Endothelial cell of umbilical vein (primary cell): Measurements from ENCODE around the gene TWIST2. TPM values are rescaled to one million over a fixed set of nuclear protein-coding genes. Genes with fewer than 3 reads are reported as not detected.

ENCODE experiments used
- BruUV-seq: library from RNA; stranded (reverse); fragments of 400-500 nt; replicated peaks from 2 replicates; lab custom pipeline; 2021; lab: Mats Ljungman, UMichigan
- CTCF ChIA-PET: fragments of 300-600, 350-600 bp; sonication (Branson Sonifier 250); formaldehyde crosslinking; loops from one replicate; lab custom pipeline; 2021; ENCODE audit warnings: antibody characterized with exemption, inconsistent platforms; lab: Charles Lee
- POLR2A ChIA-PET: fragments of 300-600, 350-600 bp; sonication (Branson Sonifier 250); formaldehyde crosslinking; loops from one replicate; lab custom pipeline; 2021; ENCODE audit warnings: antibody characterized with exemption, inconsistent platforms; lab: Charles Lee
- DNase-seq: peaks from one replicate; pipeline ENCODE4 v3.0.0-alpha.2; 2011; ENCODE audit warnings: low read depth, low spot score
- FAIRE-seq: peaks from 2 replicates; lab custom pipeline; 2011; peaks lifted over from hg19 to GRCh38; lab: Jason Lieb, UNC
- H2AFZ ChIP-seq: 2 replicates; pipeline ENCODE4 v1.6.0; 2012; ENCODE audit warnings: low read depth, low read length, control low read depth, inconsistent platforms
- H3K27ac ChIP-seq: 2 replicates; pipeline ENCODE4 v1.5.1; 2011; ENCODE audit warnings: low read depth, mild to moderate bottlenecking, control low read depth, low read length, moderate library complexity; ENCODE audit not compliant: insufficient read depth
- H3K27me3 ChIP-seq, 2 experiments: 2 replicates each; pipeline versions ENCODE4 v1.6.0 to v1.6.1; 2011; ENCODE audit warnings: low read length in 2 of 2, mixed read lengths in 1 of 2; ENCODE audit not compliant: control insufficient read depth in 2 of 2, insufficient read depth in 2 of 2
- H3K36me3 ChIP-seq, 2 experiments: 2 replicates in 1 of 2; 3 replicates in 1 of 2; pipeline ENCODE4 v1.5.1; 2011; ENCODE audit warnings: low read length in 2 of 2, mild to moderate bottlenecking in 1 of 2, moderate library complexity in 1 of 2; ENCODE audit not compliant: control insufficient read depth in 2 of 2, insufficient read depth in 2 of 2; ENCODE audit errors: extremely low read depth in 1 of 2
- H3K4me1 ChIP-seq: 3 replicates; pipeline ENCODE4 v1.5.1; 2011; ENCODE audit warnings: mild to moderate bottlenecking, low read length; ENCODE audit not compliant: control insufficient read depth, insufficient read depth; ENCODE audit errors: extremely low read depth
- H3K4me2 ChIP-seq: 2 replicates; pipeline ENCODE4 v1.6.1; 2011; ENCODE audit warnings: low read length, control low read depth, mixed read lengths; ENCODE audit not compliant: insufficient read depth
- H3K4me3 ChIP-seq, 3 experiments: fragments of 200-600 bp in 1 of 3; sonication (generic), shearing (Covaris generic) in 1 of 3; replicated peaks in 1 of 3; 2 replicates each; pipeline ENCODE4 v1.5.1; 2011 to 2016; ENCODE audit warnings: control low read depth in 3 of 3, low read length in 3 of 3, mild to moderate bottlenecking in 2 of 3, inconsistent platforms in 1 of 3, low read depth in 1 of 3, moderate library complexity in 1 of 3; ENCODE audit not compliant: insufficient read depth in 1 of 3
- H3K79me2 ChIP-seq: 2 replicates; pipeline ENCODE4 v1.6.0; 2012; ENCODE audit warnings: low read length, inconsistent platforms; ENCODE audit not compliant: control insufficient read depth, insufficient read depth
- H3K9ac ChIP-seq: replicated peaks from 2 replicates; pipeline ENCODE3; 2011; ENCODE audit warnings: low read length, control low read depth; ENCODE audit not compliant: insufficient read depth; ENCODE audit errors: extremely low read depth
- H3K9me1 ChIP-seq: replicated peaks from 3 replicates; pipeline ENCODE4 v1.6.0; 2011; ENCODE audit warnings: mild to moderate bottlenecking, low read length; ENCODE audit not compliant: control insufficient read depth, insufficient read depth; ENCODE audit errors: extremely low read depth
- H3K9me3 ChIP-seq: replicated peaks from 2 replicates; pipeline ENCODE4 v1.5.1; 2012; ENCODE audit warnings: low read length, inconsistent platforms; ENCODE audit not compliant: control insufficient read depth, insufficient read depth
- H4K20me1 ChIP-seq: replicated peaks from 2 replicates; pipeline ENCODE3; 2011; ENCODE audit warnings: mild to moderate bottlenecking, low read length; ENCODE audit not compliant: control insufficient read depth, insufficient read depth; ENCODE audit errors: extremely low read depth
- CTCF ChIP-seq, 2 donors: IDR thresholded peaks; 1 replicate in 1 of 2; 2 replicates in 1 of 2; pipeline ENCODE4 v1.5.1; 2011; ENCODE audit warnings: low read length in 2 of 2, mild to moderate bottlenecking in 2 of 2, moderate library complexity in 2 of 2, control low read depth in 1 of 2, inconsistent platforms in 1 of 2, low read depth in 1 of 2; ENCODE audit not compliant: insufficient read depth in 1 of 2; ENCODE audit errors: extremely low read depth in 1 of 2
- EZH2 ChIP-seq: IDR thresholded peaks from 2 replicates; pipeline ENCODE4 v1.6.1; 2012; ENCODE audit warnings: borderline replicate concordance, low read depth, mild to moderate bottlenecking, moderate library complexity, low read length, inconsistent platforms; ENCODE audit not compliant: severe bottlenecking
- FOS ChIP-seq: IDR thresholded peaks from 2 replicates; pipeline ENCODE4 v1.6.1; 2011; ENCODE audit warnings: mild to moderate bottlenecking, low read length, moderate library complexity, borderline replicate concordance; ENCODE audit not compliant: insufficient read depth
- GATA2 ChIP-seq: IDR thresholded peaks from 2 replicates; pipeline ENCODE4 v1.7.0; 2011; ENCODE audit warnings: low read depth, mild to moderate bottlenecking, moderate library complexity, mixed read lengths, low read length; ENCODE audit not compliant: insufficient read length, insufficient read depth
- JUN ChIP-seq: IDR thresholded peaks from 2 replicates; pipeline ENCODE4 v1.6.1; 2011; ENCODE audit warnings: borderline replicate concordance, low read depth; ENCODE audit not compliant: insufficient read length, insufficient read depth
- MAX ChIP-seq: IDR thresholded peaks from 2 replicates; pipeline ENCODE4 v1.6.1; 2011; ENCODE audit not compliant: insufficient read depth, insufficient read length
- MYC ChIP-seq: IDR thresholded peaks from one replicate; pipeline ENCODE4 v1.6.1; 2011; ENCODE audit warnings: mild to moderate bottlenecking, low read depth, low read length
- POLR2A ChIP-seq: IDR thresholded peaks from 2 replicates; pipeline ENCODE4 v1.6.1; 2012; ENCODE audit warnings: low read depth, mild to moderate bottlenecking, control low read depth, low read length
- POLR2AphosphoS5 ChIP-seq: IDR thresholded peaks from 2 replicates; pipeline ENCODE4 v1.6.1; 2012; ENCODE audit warnings: low read depth, mild to moderate bottlenecking, control low read depth, low read length, moderate library complexity; ENCODE audit not compliant: insufficient read depth
- dilution Hi-C: fragments of 300-500 bp; cut with MboI; formaldehyde crosslinking; loops from one replicate; pipeline ENCODE4 v1.15.0; 2019; ENCODE audit warnings: low sequenced_read_pairs; ENCODE audit not compliant: extremely low pct_ligation_motif_present
- intact Hi-C: fragments of 100-400 bp; cut with micrococcal nuclease; formaldehyde crosslinking; loops from one replicate; pipeline ENCODE4 v1.10.0; 2022
- polyA plus RNA-seq, 4 experiments: library from polyadenylated mRNA; depleted of rRNA in 3 of 4; stranded (reverse) in 3 of 4; unstranded in 1 of 4; fragments of >200 nt; gene quantifications; 2 replicates each; pipeline versions ENCODE4 v1.2.1 to v1.2.3, GENCODE V29; 2011 to 2012; ENCODE audit warnings: missing spikeins in 1 of 4
- total RNA-seq: library from RNA; stranded (reverse); gene quantifications from 2 replicates; pipeline ENCODE4 v1.2.3, GENCODE V29; 2021

TWIST2 gene
- total and polyA plus RNA-seq, 2 donors (not counting 3 experiments of a cell fraction or from before 2014, with no cell fraction given), result 2.3 to 3.4 TPM

GRCh38 chr2:238916875-238917590 lies 69.1 kb downstream of the TWIST2 start:
- H3K79me2 ChIP-seq, result no peaks in the 10 kb centered on the region
- no peaks in the 10 kb centered on the region for H3K4me1 ChIP-seq
- intact Hi-C loops (no loop called here), dilution Hi-C loops (no loop called here)
- H3K27me3 ChIP-seq, result no peaks in the 10 kb centered on the region
- no peak overlapping the region for H3K4me2 ChIP-seq
- H4K20me1 ChIP-seq, result no peaks in the 10 kb centered on the region
- no TSS peak for BruUV-seq
- no peak overlapping the region for H3K4me3 ChIP-seq
- no peak overlapping the region for H3K9ac ChIP-seq
- H2AFZ ChIP-seq, result no peak overlapping the region
- H3K36me3 ChIP-seq, result no peaks in the 10 kb centered on the region
- no peaks in the 10 kb centered on the region for H3K9me1 ChIP-seq
- FAIRE-seq (no peak), DNase-seq (no peak)
- ChIA-PET CTCF (no interaction called here), POLR2A (no interaction called here)
- no peak overlapping the region for H3K27ac ChIP-seq
- no peaks in the 10 kb centered on the region for H3K9me3 ChIP-seq
- no peak for TF ChIP-seq MAX
- TF ChIP-seq CTCF (IDR thresholded peaks at IDR 0.05; ENCODE audit: extremely low read depth in 1 of 2, insufficient read depth in 1 of 2, low read depth in 1 of 2, low read length in 2 of 2), result no peak
- no peak for TF ChIP-seq POLR2AphosphoS5
- no peak for TF ChIP-seq EZH2

- CTCF ChIA-PET, result no interaction called here
- no peak for DNase-seq
- no peak overlapping the region for H3K4me3 ChIP-seq
- H2AFZ ChIP-seq, result no peak overlapping the region
- no peaks in the 10 kb centered on the region for H3K79me2 ChIP-seq
- TF ChIP-seq JUN, result no peak
- no peak for TF ChIP-seq POLR2AphosphoS5
- no peak for TF ChIP-seq MYC
- TF ChIP-seq MAX, result no peak
- no peak for TF ChIP-seq GATA2
- TF ChIP-seq POLR2A, result no peak
- TF ChIP-seq FOS, result no peak
- TF ChIP-seq CTCF (IDR thresholded peaks at IDR 0.05; ENCODE audit: extremely low read depth in 1 of 2, insufficient read depth in 1 of 2, low read depth in 1 of 2, low read length in 2 of 2), result no peak
- no peak for TF ChIP-seq EZH2
- no peaks in the 10 kb centered on the region for H3K4me1 ChIP-seq
- no peak overlapping the region for H3K27ac ChIP-seq
- no peaks in the 10 kb centered on the region for H3K9me3 ChIP-seq
- POLR2A ChIA-PET, result no interaction called here
- no peak overlapping the region for H3K4me2 ChIP-seq
- no peaks in the 10 kb centered on the region for H4K20me1 ChIP-seq
- H3K36me3 ChIP-seq, result no peaks in the 10 kb centered on the region
- FAIRE-seq, result no peak
- no TSS peak for BruUV-seq
- no peaks in the 10 kb centered on the region for H3K27me3 ChIP-seq
- intact Hi-C loops, result no loop called here
- dilution Hi-C loops, result no loop called here
- H3K9me1 ChIP-seq, result no peaks in the 10 kb centered on the region
- H3K9ac ChIP-seq, result no peak overlapping the region
These were observed 71.4 kb downstream of the TWIST2 start for GRCh38 chr2:238919307-238919706.
